ENCODE measurements around the gene NEK10. TPM values are rescaled to one million over a fixed set of nuclear protein-coding genes. Genes with fewer than 3 reads are reported as not detected.
A peak's percentile ranks its signal among the peaks of the same experiment; 100 is the strongest.

NEK10 gene
- total and polyA plus RNA-seq, 2 of the 13 experiments (the other 11 are each of a cell fraction or from before 2014, with no cell fraction given) = 2.8 to 14.2 TPM

- peak; percentile 64 for TF ChIP-seq PAXIP1 (CRISPR knock-in tag; conservative IDR thresholded peaks at IDR 0.05)
- TF ChIP-seq RAD21 (CRISPR knock-in tag; IDR thresholded peaks at IDR 0.05) = no peak
- 0 out of 2 replicates have a peak, but pooled peaks have one; percentile 45 for TF ChIP-seq GATAD2A (CRISPR knock-in tag; IDR thresholded peaks at IDR 0.05)
- no peak for TF ChIP-seq SATB2 (CRISPR knock-in tag; IDR thresholded peaks at IDR 0.05)
- peak; percentile 54; the same call in 1 of the 2 replicates for TF ChIP-seq CREM (IDR thresholded peaks at IDR 0.05)
- no peak for TF ChIP-seq CREM (CRISPR knock-in tag; IDR thresholded peaks at IDR 0.05)
- 0 out of 2 replicates have a peak, but pooled peaks have one; percentile 29 for TF ChIP-seq FOXJ3 (CRISPR knock-in tag; IDR thresholded peaks at IDR 0.05; ENCODE audit: borderline replicate concordance)
- TF ChIP-seq ARID3A (IDR thresholded peaks at IDR 0.05; ENCODE audit: low read depth, low read length) = peak; percentile 75
- peak; percentile 82; the same call in 1 of the 2 replicates for TF ChIP-seq NFIC (IDR thresholded peaks at IDR 0.05; ENCODE audit: low read length)
- TF ChIP-seq ZMYM3 (CRISPR knock-in tag; IDR thresholded peaks at IDR 0.05) = no peak
- TF ChIP-seq GATAD1 (CRISPR knock-in tag; IDR thresholded peaks at IDR 0.05) = no peak
- 0 out of 2 replicates have a peak, but pooled peaks have one; percentile 17 for TF ChIP-seq ATF1 (CRISPR knock-in tag; IDR thresholded peaks at IDR 0.05)
- TF ChIP-seq FOXA1 (IDR thresholded peaks at IDR 0.05) = peak; percentile 88
- TF ChIP-seq FOXA1 (CRISPR knock-in tag; IDR thresholded peaks at IDR 0.05) = no peak
- TF ChIP-seq RBM22 (optimal IDR thresholded peaks at IDR 0.05; ENCODE audit: low read length) = no peak
- peak; percentile 80 for TF ChIP-seq ONECUT2 (CRISPR knock-in tag; IDR thresholded peaks at IDR 0.05)
- 0 out of 2 replicates have a peak, but pooled peaks have one; percentile 21 for TF ChIP-seq ZNF609 (CRISPR knock-in tag; IDR thresholded peaks at IDR 0.05; ENCODE audit: borderline replicate concordance)
- TF ChIP-seq ATAD3A (CRISPR knock-in tag; IDR thresholded peaks at IDR 0.05) = no peak
These were observed 33.6 kb downstream of the NEK10 start (continued) for GRCh38 chr3:27335571-27335970.

All from HepG2 (cell line).